HepG2 (cell line): ENCODE measurements around the gene STKLD1. TPM values are rescaled to one million over a fixed set of nuclear protein-coding genes. Genes with fewer than 3 reads are reported as not detected.

ENCODE experiments used
- ATF4 ChIP-seq, 2 experiments: fragments of 450-650 bp in 1 of 2; sonication (generic) in 1 of 2; formaldehyde crosslinking; IDR thresholded peaks; 2 replicates each; pipeline versions ENCODE4 v1.5.0 to v1.8.0; 2020 to 2022; ENCODE audit warnings: mild to moderate bottlenecking in 1 of 2, missing genetic modification reagents in 1 of 2
- ATRX ChIP-seq: sonication (generic); formaldehyde crosslinking; IDR thresholded peaks from 2 replicates; pipeline ENCODE4 v1.4.0; 2020; ENCODE audit warnings: missing genetic modification reagents, borderline replicate concordance
- CENPT ChIP-seq: sonication (generic); formaldehyde crosslinking; IDR thresholded peaks from 2 replicates; pipeline ENCODE4 v1.8.0; 2022; ENCODE audit warnings: low read depth, mild to moderate bottlenecking, moderate library complexity, missing genetic modification reagents
- DPF2 ChIP-seq: sonication (generic); formaldehyde crosslinking; IDR thresholded peaks from 2 replicates; pipeline ENCODE4 v1.4.0; 2020; ENCODE audit warnings: mild to moderate bottlenecking, low read depth, missing genetic modification reagents, borderline replicate concordance
- FOXA3 ChIP-seq: IDR thresholded peaks from 2 replicates; pipeline ENCODE4 v1.6.1; 2016; ENCODE audit warnings: missing genetic modification reagents, missing compliant biosample characterization
- HES4 ChIP-seq: sonication (generic); formaldehyde crosslinking; IDR thresholded peaks from 2 replicates; pipeline ENCODE4 v1.9.0; 2021; ENCODE audit warnings: mild to moderate bottlenecking, missing genetic modification reagents, borderline replicate concordance
- MBNL3 ChIP-seq: fragments of 250-450 bp; sonication (Bioruptor Pico); conservative IDR thresholded peaks from 2 replicates; pipeline ENCODE4 v1.8.0; 2022; ENCODE audit warnings: mild to moderate bottlenecking, inconsistent platforms
- NKX3-1 ChIP-seq: sonication (generic); formaldehyde crosslinking; IDR thresholded peaks from 2 replicates; pipeline ENCODE4 v1.5.0; 2020; ENCODE audit warnings: missing genetic modification reagents
- SP4 ChIP-seq: sonication (generic); formaldehyde crosslinking; IDR thresholded peaks from 2 replicates; pipeline ENCODE4 v1.8.1; 2023; ENCODE audit warnings: mild to moderate bottlenecking, missing genetic modification reagents
- SRY ChIP-seq: sonication (generic); formaldehyde crosslinking; IDR thresholded peaks from 2 replicates; pipeline ENCODE4 v1.8.0; 2022; ENCODE audit warnings: mild to moderate bottlenecking, missing genetic modification reagents
- ZBTB38 ChIP-seq: sonication (generic); formaldehyde crosslinking; IDR thresholded peaks from 2 replicates; pipeline ENCODE4 v1.5.1; 2020; ENCODE audit warnings: mild to moderate bottlenecking, missing genetic modification reagents
- ZFYVE20 ChIP-seq: sonication (generic); formaldehyde crosslinking; IDR thresholded peaks from 2 replicates; pipeline ENCODE4 v1.8.0; 2023; ENCODE audit warnings: low read depth, mild to moderate bottlenecking, moderate library complexity, missing genetic modification reagents, borderline replicate concordance
- ZMAT5 ChIP-seq: sonication (generic); formaldehyde crosslinking; IDR thresholded peaks from 2 replicates; pipeline ENCODE4 v1.5.0; 2020; ENCODE audit warnings: mild to moderate bottlenecking, low read depth, missing genetic modification reagents, borderline replicate concordance
- ZNF263 ChIP-seq: sonication (generic); formaldehyde crosslinking; IDR thresholded peaks from 2 replicates; pipeline ENCODE4 v1.4.0; 2020; ENCODE audit warnings: missing genetic modification reagents
- ZNF619 ChIP-seq: sonication (generic); formaldehyde crosslinking; IDR thresholded peaks from 2 replicates; pipeline ENCODE4 v1.4.0; 2020; ENCODE audit warnings: mild to moderate bottlenecking, missing genetic modification reagents
- polyA plus RNA-seq, 8 experiments: library from polyadenylated mRNA; depleted of rRNA in 3 of 8; stranded (reverse) in 7 of 8; unstranded in 1 of 8; fragments of >200 nt; fragmentation: Illumina TruSeq in 4 of 8; extraction: Trizol in 4 of 8; gene quantifications; 2 replicates each; pipeline versions ENCODE4 v1.2.1 to v1.2.3, GENCODE V29; 2011 to 2016; ENCODE audit warnings: low read depth in 4 of 8, missing spikeins in 1 of 8, mixed read lengths in 1 of 8; ENCODE audit not compliant: insufficient read depth in 1 of 8
- total RNA-seq, 5 experiments: library from RNA; depleted of rRNA; stranded (reverse); fragments of >200 nt; fragmentation: Illumina TruSeq; extraction: Trizol; gene quantifications; 2 replicates each; pipeline ENCODE4 v1.2.3, GENCODE V29; 2016; ENCODE audit warnings: low read depth in 1 of 5
- TF ChIP-seq, protein P1 (sequence below): fragments of 450-650 bp; IDR thresholded peaks from 2 replicates; pipeline ENCODE4 v1.6.1; 2017; ENCODE audit warnings: mild to moderate bottlenecking
- TF ChIP-seq, protein P2 (sequence below): sonication (generic); formaldehyde crosslinking; IDR thresholded peaks from 2 replicates; pipeline ENCODE4 v1.5.0; 2020; ENCODE audit warnings: missing genetic modification reagents, mild to moderate bottlenecking, borderline replicate concordance
- TF ChIP-seq, protein P3 (sequence below): sonication (generic); formaldehyde crosslinking; IDR thresholded peaks from 2 replicates; pipeline ENCODE4 v1.4.0; 2020; ENCODE audit warnings: mild to moderate bottlenecking, missing genetic modification reagents

The STKLD1 gene
- total and polyA plus RNA-seq, 2 of the 13 experiments (the other 11 are each of a cell fraction or from before 2014, with no cell fraction given): 1.5 to 2.2 TPM

DNA sequence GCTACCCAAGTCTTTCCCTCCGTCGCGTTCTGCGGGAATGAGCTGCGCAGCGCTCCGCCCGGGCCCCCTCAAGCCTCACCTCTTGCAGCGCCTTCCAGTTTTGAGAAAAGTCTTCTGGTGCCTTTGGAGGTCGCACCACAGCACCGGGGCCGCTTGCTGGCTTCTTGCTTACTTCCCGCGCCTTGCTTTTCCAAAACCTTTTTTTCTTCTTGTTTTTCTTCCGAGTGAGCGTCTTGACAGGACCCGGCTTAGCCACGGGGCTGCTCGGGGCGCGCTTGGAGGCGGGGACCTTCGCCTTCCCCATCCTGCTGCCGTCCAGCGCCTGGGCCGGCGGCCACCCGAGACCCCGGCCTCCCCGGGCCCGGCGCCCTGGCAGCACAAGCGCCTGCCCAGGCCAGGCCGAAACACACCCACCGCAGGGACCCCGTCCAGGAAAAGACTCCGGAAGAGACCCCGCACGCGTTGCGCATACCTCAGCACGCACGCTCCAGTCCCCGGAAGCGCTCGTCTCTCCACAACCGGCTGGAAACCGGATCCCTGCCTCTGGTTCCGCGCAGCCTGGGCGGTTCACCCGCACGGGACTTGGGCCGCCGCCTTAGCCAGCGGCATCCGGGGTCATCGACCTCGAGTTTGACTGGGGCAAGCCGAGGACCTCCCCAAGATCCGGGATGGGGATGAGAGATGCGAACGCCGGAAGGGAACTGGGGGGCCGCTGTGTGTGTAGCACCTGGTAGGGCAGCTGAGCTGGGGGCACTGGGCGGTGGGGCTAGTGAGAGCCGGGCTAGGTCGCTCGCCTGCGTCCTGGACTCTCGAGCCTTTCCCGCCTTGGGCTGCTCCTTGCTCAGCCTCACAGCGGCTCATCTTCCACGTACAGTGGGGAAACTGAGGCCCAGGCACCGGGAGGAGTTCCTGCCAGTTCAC is 41.6 kb downstream of the STKLD1 start, which contains the start of gene REXO4 (continued):
- TF ChIP-seq SP4 (CRISPR knock-in tag): peak; percentile 87
- TF ChIP-seq SRY: no peak
- no peak for TF ChIP-seq ZMAT5 (CRISPR knock-in tag)
- TF ChIP-seq ATRX: no peak
- TF ChIP-seq ZFYVE20: no peak
- TF ChIP-seq CENPT: no peak
- TF ChIP-seq ZNF263 (CRISPR knock-in tag): peak; percentile 79
- TF ChIP-seq ATF4 (CRISPR knock-in tag; IDR thresholded peaks at IDR 0.05): peak in 1 of 2 experiments; percentile 87; a peak in 2 of 4 replicates
- no peak for TF ChIP-seq MBNL3 (CRISPR knock-in tag)
- TF ChIP-seq FOXA3 (CRISPR knock-in tag): peak; percentile 68; the same call in 1 of the 2 replicates
- TF ChIP-seq, protein P1, sequence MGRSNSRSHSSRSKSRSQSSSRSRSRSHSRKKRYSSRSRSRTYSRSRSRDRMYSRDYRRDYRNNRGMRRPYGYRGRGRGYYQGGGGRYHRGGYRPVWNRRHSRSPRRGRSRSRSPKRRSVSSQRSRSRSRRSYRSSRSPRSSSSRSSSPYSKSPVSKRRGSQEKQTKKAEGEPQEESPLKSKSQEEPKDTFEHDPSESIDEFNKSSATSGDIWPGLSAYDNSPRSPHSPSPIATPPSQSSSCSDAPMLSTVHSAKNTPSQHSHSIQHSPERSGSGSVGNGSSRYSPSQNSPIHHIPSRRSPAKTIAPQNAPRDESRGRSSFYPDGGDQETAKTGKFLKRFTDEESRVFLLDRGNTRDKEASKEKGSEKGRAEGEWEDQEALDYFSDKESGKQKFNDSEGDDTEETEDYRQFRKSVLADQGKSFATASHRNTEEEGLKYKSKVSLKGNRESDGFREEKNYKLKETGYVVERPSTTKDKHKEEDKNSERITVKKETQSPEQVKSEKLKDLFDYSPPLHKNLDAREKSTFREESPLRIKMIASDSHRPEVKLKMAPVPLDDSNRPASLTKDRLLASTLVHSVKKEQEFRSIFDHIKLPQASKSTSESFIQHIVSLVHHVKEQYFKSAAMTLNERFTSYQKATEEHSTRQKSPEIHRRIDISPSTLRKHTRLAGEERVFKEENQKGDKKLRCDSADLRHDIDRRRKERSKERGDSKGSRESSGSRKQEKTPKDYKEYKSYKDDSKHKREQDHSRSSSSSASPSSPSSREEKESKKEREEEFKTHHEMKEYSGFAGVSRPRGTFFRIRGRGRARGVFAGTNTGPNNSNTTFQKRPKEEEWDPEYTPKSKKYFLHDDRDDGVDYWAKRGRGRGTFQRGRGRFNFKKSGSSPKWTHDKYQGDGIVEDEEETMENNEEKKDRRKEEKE: no peak
- TF ChIP-seq HES4 (CRISPR knock-in tag): no peak
- TF ChIP-seq ZBTB38 (CRISPR knock-in tag): peak; percentile 91
- TF ChIP-seq DPF2 (CRISPR knock-in tag): no peak
- TF ChIP-seq, protein P2, sequence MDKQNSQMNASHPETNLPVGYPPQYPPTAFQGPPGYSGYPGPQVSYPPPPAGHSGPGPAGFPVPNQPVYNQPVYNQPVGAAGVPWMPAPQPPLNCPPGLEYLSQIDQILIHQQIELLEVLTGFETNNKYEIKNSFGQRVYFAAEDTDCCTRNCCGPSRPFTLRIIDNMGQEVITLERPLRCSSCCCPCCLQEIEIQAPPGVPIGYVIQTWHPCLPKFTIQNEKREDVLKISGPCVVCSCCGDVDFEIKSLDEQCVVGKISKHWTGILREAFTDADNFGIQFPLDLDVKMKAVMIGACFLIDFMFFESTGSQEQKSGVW (CRISPR knock-in tag): no peak
- TF ChIP-seq, protein P3, sequence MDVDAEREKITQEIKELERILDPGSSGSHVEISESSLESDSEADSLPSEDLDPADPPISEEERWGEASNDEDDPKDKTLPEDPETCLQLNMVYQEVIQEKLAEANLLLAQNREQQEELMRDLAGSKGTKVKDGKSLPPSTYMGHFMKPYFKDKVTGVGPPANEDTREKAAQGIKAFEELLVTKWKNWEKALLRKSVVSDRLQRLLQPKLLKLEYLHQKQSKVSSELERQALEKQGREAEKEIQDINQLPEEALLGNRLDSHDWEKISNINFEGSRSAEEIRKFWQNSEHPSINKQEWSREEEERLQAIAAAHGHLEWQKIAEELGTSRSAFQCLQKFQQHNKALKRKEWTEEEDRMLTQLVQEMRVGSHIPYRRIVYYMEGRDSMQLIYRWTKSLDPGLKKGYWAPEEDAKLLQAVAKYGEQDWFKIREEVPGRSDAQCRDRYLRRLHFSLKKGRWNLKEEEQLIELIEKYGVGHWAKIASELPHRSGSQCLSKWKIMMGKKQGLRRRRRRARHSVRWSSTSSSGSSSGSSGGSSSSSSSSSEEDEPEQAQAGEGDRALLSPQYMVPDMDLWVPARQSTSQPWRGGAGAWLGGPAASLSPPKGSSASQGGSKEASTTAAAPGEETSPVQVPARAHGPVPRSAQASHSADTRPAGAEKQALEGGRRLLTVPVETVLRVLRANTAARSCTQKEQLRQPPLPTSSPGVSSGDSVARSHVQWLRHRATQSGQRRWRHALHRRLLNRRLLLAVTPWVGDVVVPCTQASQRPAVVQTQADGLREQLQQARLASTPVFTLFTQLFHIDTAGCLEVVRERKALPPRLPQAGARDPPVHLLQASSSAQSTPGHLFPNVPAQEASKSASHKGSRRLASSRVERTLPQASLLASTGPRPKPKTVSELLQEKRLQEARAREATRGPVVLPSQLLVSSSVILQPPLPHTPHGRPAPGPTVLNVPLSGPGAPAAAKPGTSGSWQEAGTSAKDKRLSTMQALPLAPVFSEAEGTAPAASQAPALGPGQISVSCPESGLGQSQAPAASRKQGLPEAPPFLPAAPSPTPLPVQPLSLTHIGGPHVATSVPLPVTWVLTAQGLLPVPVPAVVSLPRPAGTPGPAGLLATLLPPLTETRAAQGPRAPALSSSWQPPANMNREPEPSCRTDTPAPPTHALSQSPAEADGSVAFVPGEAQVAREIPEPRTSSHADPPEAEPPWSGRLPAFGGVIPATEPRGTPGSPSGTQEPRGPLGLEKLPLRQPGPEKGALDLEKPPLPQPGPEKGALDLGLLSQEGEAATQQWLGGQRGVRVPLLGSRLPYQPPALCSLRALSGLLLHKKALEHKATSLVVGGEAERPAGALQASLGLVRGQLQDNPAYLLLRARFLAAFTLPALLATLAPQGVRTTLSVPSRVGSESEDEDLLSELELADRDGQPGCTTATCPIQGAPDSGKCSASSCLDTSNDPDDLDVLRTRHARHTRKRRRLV (CRISPR knock-in tag): peak; percentile 96
- no peak for TF ChIP-seq NKX3-1
- TF ChIP-seq ZNF619 (CRISPR knock-in tag): peak; percentile 79; the same call in 1 of the 2 replicates
